HUES48 (cell line): ENCODE data around the gene PET117.
A peak's percentile ranks its signal among the peaks of the same experiment; 100 is the strongest.
"Not testable (repeated sequence)": the region's sequence is repeated elsewhere in the genome, so short reads cannot be mapped to it uniquely, and the experiment has no call there.

Experiments
- H3K27ac ChIP-seq: one replicate; pipeline ENCODE4 v1.7.0; 2013; ENCODE audit warnings: low read depth, low read length, inconsistent platforms
- H3K27me3 ChIP-seq: 2 replicates; pipeline ENCODE4 v1.6.1; 2013; ENCODE audit warnings: mild to moderate bottlenecking, low read length; ENCODE audit not compliant: control insufficient read depth, insufficient read depth
- H3K36me3 ChIP-seq: 2 replicates; pipeline ENCODE4 v1.6.1; 2013; ENCODE audit warnings: low read length; ENCODE audit not compliant: control insufficient read depth, insufficient read depth
- H3K4me1 ChIP-seq: 2 replicates; pipeline ENCODE4 v1.6.1; 2013; ENCODE audit warnings: mild to moderate bottlenecking, low read length; ENCODE audit not compliant: control insufficient read depth, insufficient read depth
- H3K4me3 ChIP-seq: 2 replicates; pipeline ENCODE4 v1.5.1; 2013; ENCODE audit warnings: mild to moderate bottlenecking, low read depth, low read length
- H3K9ac ChIP-seq: 2 replicates; pipeline ENCODE4 v1.6.1; 2013; ENCODE audit warnings: mild to moderate bottlenecking, low read depth, low read length, moderate library complexity
- H3K9me3 ChIP-seq: 2 replicates; pipeline ENCODE4 v1.6.1; 2013; ENCODE audit warnings: low read length; ENCODE audit not compliant: control insufficient read depth, insufficient read depth

PET117 gene, protein sequence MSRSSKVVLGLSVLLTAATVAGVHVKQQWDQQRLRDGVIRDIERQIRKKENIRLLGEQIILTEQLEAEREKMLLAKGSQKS

GRCh38 chr20:18137412-18138265 is at the start of gene PET117, which contains the start of gene KAT14:
TSS of gene PET117 (plus strand) at chr20:18137863. CDS start at chr20:18137956, 93 bp downstream.
TSS of gene KAT14 (plus strand) at chr20:18137863. CDS start at chr20:18142661, 4,798 bp downstream.
- peak within 1 kb of the TSS; percentile 94 for H3K27ac ChIP-seq
- peaks cover 5% of the 10 kb centered on the region; the same call in 1 of the 2 replicates for H3K27me3 ChIP-seq
- peaks cover 19% of the 10 kb centered on the region for H3K4me1 ChIP-seq
- no peaks in the 10 kb centered on the region for H3K9me3 ChIP-seq
- H3K4me3 ChIP-seq, result peak within 1 kb of the TSS; percentile 100
- H3K9ac ChIP-seq, result peak within 1 kb of the TSS; percentile 97
- peaks cover 8% of the 10 kb centered on the region for H3K36me3 ChIP-seq

DNA sequence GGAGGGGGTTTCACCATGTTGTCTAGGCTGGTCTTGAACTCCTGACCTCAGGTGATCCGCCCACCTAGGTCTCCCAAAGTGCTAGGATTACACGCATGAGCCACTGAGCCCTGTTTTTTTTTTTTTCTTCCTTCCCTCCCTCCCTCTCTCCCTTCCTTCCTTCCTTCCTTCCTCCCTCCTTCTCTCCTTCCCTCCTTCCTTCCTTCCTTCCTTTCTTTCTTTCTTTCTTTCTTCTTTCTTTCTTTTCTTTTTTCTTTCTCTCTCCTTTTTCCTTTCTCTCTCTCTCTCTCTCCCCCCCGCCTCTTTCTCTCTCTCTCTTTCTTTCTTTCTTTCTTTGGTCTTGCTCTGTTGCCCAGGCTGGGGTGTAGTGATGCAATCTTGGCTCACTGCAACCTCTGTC is 49.4 kb upstream of the PET117 start:
- H3K36me3 ChIP-seq, H3K9me3 ChIP-seq, H3K4me1 ChIP-seq, H3K27me3 ChIP-seq, H3K27ac ChIP-seq, H3K4me3 ChIP-seq, H3K9ac ChIP-seq: not testable (repeated sequence)

- H3K9me3 ChIP-seq, H3K4me3 ChIP-seq, H3K27ac ChIP-seq, H3K36me3 ChIP-seq, H3K9ac ChIP-seq, H3K27me3 ChIP-seq, H3K4me1 ChIP-seq: not testable (repeated sequence)
Measured at GRCh38 chr20:18088841-18089240, 48.8 kb upstream of the PET117 start.

GRCh38 chr20:18090044-18090443 is 47.6 kb upstream of the PET117 start:
- H3K27ac ChIP-seq, result no peak overlapping the region
- no peaks in the 10 kb centered on the region for H3K9me3 ChIP-seq
- H3K36me3 ChIP-seq, result no peaks in the 10 kb centered on the region
- H3K4me1 ChIP-seq, result no peaks in the 10 kb centered on the region
- no peaks in the 10 kb centered on the region for H3K27me3 ChIP-seq
- no peak overlapping the region for H3K9ac ChIP-seq
- no peak overlapping the region for H3K4me3 ChIP-seq

GRCh38 chr20:18090477-18090876 is 47.2 kb upstream of the PET117 start:
- no peaks in the 10 kb centered on the region for H3K9me3 ChIP-seq
- H3K27me3 ChIP-seq, result no peaks in the 10 kb centered on the region
- no peaks in the 10 kb centered on the region for H3K36me3 ChIP-seq
- H3K4me3 ChIP-seq, result no peak overlapping the region
- no peak overlapping the region for H3K9ac ChIP-seq
- no peaks in the 10 kb centered on the region for H3K4me1 ChIP-seq
- no peak overlapping the region for H3K27ac ChIP-seq

- H3K27ac ChIP-seq, result no peak overlapping the region
- no peaks in the 10 kb centered on the region for H3K36me3 ChIP-seq
- no peaks in the 10 kb centered on the region for H3K9me3 ChIP-seq
- no peak overlapping the region for H3K9ac ChIP-seq
- H3K4me1 ChIP-seq, result no peaks in the 10 kb centered on the region
- H3K4me3 ChIP-seq, result no peak overlapping the region
- H3K27me3 ChIP-seq, result no peaks in the 10 kb centered on the region
Measured at GRCh38 chr20:18091623-18092022, 46.0 kb upstream of the PET117 start.

GRCh38 chr20:18092890-18093289 is 44.8 kb upstream of the PET117 start:
- Histone ChIP-seq H3K36me3 (no peaks in the 10 kb centered on the region), H3K27ac (no peak overlapping the region), H3K9ac (no peak overlapping the region), H3K27me3 (no peaks in the 10 kb centered on the region), H3K9me3 (no peaks in the 10 kb centered on the region), H3K4me3 (no peak overlapping the region), H3K4me1 (no peaks in the 10 kb centered on the region)

DNA sequence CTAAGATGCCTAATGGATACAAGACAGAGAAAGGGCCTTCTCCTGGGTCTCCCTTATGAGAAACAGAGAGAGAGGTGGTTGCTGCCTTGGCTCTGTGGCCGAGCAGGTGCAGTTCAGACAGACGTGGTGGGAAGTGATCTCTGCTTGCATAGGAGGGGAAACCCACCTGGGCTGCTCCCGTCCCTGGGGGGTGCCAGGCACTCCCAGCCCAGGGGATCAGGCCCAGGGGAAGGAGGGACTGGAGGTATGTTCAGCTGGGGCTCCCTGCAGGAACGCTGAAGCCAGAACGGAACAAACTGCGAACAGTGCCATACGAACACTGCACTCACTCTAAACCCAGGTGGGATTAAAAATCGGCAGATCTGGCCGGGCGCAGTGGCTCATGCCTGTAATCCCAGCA is 44.3 kb upstream of the PET117 start:
- no peak overlapping the region for H3K9ac ChIP-seq
- H3K27me3 ChIP-seq, result no peaks in the 10 kb centered on the region

GRCh38 chr20:18094191-18094590 is 43.5 kb upstream of the PET117 start:
- Histone ChIP-seq H3K9me3 (no peaks in the 10 kb centered on the region), H3K36me3 (no peaks in the 10 kb centered on the region), H3K9ac (no peak overlapping the region; the same call in 1 of the 2 replicates), H3K27me3 (no peaks in the 10 kb centered on the region), H3K4me3 (no peak overlapping the region), H3K4me1 (no peaks in the 10 kb centered on the region), H3K27ac (no peak overlapping the region)

More for the DNA sequence above, 44.3 kb upstream of the PET117 start:
- H3K4me3 ChIP-seq, result no peak overlapping the region
- no peaks in the 10 kb centered on the region for H3K9me3 ChIP-seq
- H3K36me3 ChIP-seq, result no peaks in the 10 kb centered on the region
- H3K27ac ChIP-seq, result no peak overlapping the region
- H3K4me1 ChIP-seq, result no peaks in the 10 kb centered on the region

DNA sequence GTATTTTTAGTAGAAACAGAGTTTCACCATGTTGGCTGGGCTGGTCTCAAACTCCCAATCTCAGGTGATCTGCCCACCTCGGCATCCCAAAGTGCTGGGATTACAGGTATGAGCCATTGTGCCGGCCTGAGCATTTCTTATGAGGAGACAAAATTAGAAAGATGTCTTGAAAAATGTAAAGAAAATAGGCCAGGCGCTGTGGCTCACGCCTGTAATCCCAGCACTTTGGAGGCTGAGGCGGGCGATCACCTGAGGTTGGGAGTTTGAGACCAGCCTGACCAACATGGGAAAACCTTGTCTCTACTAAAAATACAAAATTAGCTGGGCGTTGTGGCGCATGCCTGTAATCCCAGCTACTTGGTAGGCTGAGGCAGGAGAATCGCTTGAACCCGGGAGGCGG is 37.1 kb upstream of the PET117 start:
- H3K9ac ChIP-seq, H3K36me3 ChIP-seq, H3K4me3 ChIP-seq, H3K27me3 ChIP-seq, H3K9me3 ChIP-seq, H3K27ac ChIP-seq: not testable (repeated sequence)
- peaks cover 10% of the 10 kb centered on the region for H3K4me1 ChIP-seq

GRCh38 chr20:18101125-18101810 is 36.4 kb upstream of the PET117 start:
- H3K4me3 ChIP-seq, result no peak overlapping the region
- H3K9ac ChIP-seq, result no peak overlapping the region
- no peak overlapping the region for H3K27ac ChIP-seq
- no peaks in the 10 kb centered on the region for H3K27me3 ChIP-seq
- no peaks in the 10 kb centered on the region for H3K36me3 ChIP-seq
- no peaks in the 10 kb centered on the region for H3K9me3 ChIP-seq
- H3K4me1 ChIP-seq, result peaks cover 10% of the 10 kb centered on the region
